Uterus (tissue), 2 donors: ENCODE data around the gene RABGAP1.

Experiments used
- CTCF ChIP-seq, 4 experiments: fragments of 200-600 bp in 2 of 4; fragments of 450-650 bp in 2 of 4; sonication (generic) in 2 of 4; IDR thresholded peaks; one replicate each; pipeline ENCODE4 v1.5.1; 2016 to 2019; ENCODE audit warnings: antibody characterized with exemption in 4 of 4, mild to moderate bottlenecking in 2 of 4, moderate library complexity in 1 of 4
- POLR2A ChIP-seq, 2 donors: fragments of 450-650 bp; IDR thresholded peaks; one replicate each; pipeline ENCODE4 v1.6.1; 2016; ENCODE audit warnings: antibody characterized with exemption in 2 of 2, mild to moderate bottlenecking in 1 of 2, moderate library complexity in 1 of 2

GRCh38 chr9:123090198-123090896 lies 149.5 kb downstream of the RABGAP1 start:
- TF ChIP-seq CTCF (IDR thresholded peaks at IDR 0.05) (no peak), POLR2A (IDR thresholded peaks at IDR 0.05) (no peak)
